Right lobe of liver (tissue), 4 donors: ENCODE data around the gene ADIPOR1.

ENCODE experiments used
- CTCF ChIP-seq, 4 donors: fragments of 200-600 bp in 3 of 4; fragments of 450-650 bp in 1 of 4; IDR thresholded peaks; one replicate each; pipeline versions ENCODE4 v1.5.1 to v1.8.0; 2016 to 2022; ENCODE audit warnings: antibody characterized with exemption in 4 of 4, mild to moderate bottlenecking in 2 of 4
- POLR2A ChIP-seq: fragments of 450-650 bp; IDR thresholded peaks from one replicate; pipeline ENCODE4 v1.6.1; 2017; ENCODE audit warnings: antibody characterized with exemption, mild to moderate bottlenecking
- donor health status: DM: no; HTN: no; CAD: no.
- donor health status: DM: no; HTN: no; CAD: no.
- donor health status: DM: no; HTN: yes; CAD: no.

GRCh38 chr1:202959276-202959620 lies 1.1 kb upstream of the ADIPOR1 start:
- no peak for TF ChIP-seq POLR2A
- TF ChIP-seq CTCF (IDR thresholded peaks at IDR 0.05): no peak
